Measurements from ENCODE around the gene ATP5PD.

The ATP5PD gene

GRCh38 chr17:74994440-74994839 is 52.3 kb downstream of the ATP5PD start:
- DNase-seq (ENCODE audit: low spot score), result no peak

GRCh38 chr17:74992223-74992622 is 54.5 kb downstream of the ATP5PD start:
- no peak for DNase-seq (ENCODE audit: low spot score)

- DNase-seq (ENCODE audit: low spot score), result no peak
These were observed 56.1 kb downstream of the ATP5PD start for GRCh38 chr17:74990581-74991105.
